Adrenal gland (tissue), 5 donors: ENCODE data around the gene SLC38A8.

ENCODE experiments used
- POLR2A ChIP-seq, 2 donors: fragments of 450-650 bp; IDR thresholded peaks; one replicate each; pipeline ENCODE4 v1.6.1; 2017; ENCODE audit warnings: antibody characterized with exemption in 2 of 2, mild to moderate bottlenecking in 2 of 2, moderate library complexity in 1 of 2
- TF ChIP-seq, protein P1 (sequence below), 6 experiments: fragments of 450-650 bp in 4 of 6; fragments of 200-600 bp in 2 of 6; sonication (generic) in 1 of 6; IDR thresholded peaks; 1 replicate in 5 of 6; 2 replicates in 1 of 6; pipeline versions ENCODE4 v1.5.1 to v1.8.0; 2016 to 2021; ENCODE audit warnings: antibody characterized with exemption in 6 of 6, mild to moderate bottlenecking in 2 of 6, moderate library complexity in 1 of 6
- donor health status: DM: no; HTN: no; CAD: no.

DNA sequence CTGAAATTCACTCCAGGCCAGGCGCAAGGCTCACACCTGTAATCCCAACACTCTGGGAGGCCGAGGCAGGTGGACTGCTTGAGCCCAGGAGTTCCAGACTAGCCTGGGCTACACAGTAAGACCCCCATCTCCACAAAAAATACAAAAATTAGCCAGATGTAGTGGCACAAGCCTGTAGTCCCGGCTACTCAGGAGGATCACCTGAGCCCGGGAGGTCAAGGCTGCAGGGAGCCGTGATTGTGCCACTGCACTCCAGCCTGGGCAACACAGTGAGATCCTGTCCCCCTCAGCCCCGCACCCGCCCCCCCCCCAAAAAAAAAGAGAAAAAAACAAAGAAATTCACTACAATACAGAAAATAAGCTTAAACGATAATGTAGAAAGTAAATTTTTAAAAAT is 42.7 kb upstream of the SLC38A8 start:
- TF ChIP-seq, protein P1, sequence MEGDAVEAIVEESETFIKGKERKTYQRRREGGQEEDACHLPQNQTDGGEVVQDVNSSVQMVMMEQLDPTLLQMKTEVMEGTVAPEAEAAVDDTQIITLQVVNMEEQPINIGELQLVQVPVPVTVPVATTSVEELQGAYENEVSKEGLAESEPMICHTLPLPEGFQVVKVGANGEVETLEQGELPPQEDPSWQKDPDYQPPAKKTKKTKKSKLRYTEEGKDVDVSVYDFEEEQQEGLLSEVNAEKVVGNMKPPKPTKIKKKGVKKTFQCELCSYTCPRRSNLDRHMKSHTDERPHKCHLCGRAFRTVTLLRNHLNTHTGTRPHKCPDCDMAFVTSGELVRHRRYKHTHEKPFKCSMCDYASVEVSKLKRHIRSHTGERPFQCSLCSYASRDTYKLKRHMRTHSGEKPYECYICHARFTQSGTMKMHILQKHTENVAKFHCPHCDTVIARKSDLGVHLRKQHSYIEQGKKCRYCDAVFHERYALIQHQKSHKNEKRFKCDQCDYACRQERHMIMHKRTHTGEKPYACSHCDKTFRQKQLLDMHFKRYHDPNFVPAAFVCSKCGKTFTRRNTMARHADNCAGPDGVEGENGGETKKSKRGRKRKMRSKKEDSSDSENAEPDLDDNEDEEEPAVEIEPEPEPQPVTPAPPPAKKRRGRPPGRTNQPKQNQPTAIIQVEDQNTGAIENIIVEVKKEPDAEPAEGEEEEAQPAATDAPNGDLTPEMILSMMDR (IDR thresholded peaks at IDR 0.05) = no peak
- no peak for TF ChIP-seq POLR2A (IDR thresholded peaks at IDR 0.05)
